ENCODE data around the gene RPP14.

DNA sequence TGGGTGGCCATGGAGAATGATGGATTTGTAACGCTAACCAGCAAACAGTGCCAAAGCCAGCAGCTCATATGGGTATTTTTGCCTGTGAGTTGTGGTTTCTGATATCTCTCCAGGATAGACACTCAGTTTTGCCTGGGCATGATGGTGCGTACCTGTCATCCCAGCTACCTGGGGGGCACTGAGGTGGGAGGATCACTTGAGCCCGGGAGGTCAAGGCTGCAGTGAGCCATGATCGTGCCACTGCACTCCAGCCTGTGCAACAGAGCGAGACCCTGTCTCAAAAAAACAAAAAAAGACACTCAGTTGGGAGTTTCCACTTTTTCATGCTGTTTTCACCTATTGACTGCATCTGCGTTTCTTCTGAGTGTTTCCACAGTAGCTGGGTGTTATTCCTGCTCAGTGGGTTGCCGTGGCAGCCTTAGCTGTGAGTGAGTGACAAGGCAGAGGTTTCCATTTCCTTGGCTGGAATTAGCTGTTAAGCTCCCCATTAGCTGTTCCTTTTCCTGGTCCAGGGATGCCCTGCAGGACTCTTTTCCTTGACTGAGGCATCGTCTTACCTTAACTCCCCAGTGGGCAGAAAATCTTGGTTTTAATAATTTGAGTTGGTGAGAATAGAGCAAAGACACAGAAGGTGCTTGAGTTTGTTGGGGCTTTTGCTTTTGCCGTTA is 14.2 kb upstream of the RPP14 start:
- TF ChIP-seq, protein P1, sequence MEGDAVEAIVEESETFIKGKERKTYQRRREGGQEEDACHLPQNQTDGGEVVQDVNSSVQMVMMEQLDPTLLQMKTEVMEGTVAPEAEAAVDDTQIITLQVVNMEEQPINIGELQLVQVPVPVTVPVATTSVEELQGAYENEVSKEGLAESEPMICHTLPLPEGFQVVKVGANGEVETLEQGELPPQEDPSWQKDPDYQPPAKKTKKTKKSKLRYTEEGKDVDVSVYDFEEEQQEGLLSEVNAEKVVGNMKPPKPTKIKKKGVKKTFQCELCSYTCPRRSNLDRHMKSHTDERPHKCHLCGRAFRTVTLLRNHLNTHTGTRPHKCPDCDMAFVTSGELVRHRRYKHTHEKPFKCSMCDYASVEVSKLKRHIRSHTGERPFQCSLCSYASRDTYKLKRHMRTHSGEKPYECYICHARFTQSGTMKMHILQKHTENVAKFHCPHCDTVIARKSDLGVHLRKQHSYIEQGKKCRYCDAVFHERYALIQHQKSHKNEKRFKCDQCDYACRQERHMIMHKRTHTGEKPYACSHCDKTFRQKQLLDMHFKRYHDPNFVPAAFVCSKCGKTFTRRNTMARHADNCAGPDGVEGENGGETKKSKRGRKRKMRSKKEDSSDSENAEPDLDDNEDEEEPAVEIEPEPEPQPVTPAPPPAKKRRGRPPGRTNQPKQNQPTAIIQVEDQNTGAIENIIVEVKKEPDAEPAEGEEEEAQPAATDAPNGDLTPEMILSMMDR (conservative IDR thresholded peaks at IDR 0.05), result no peak
- no peak for TF ChIP-seq EZH2 (IDR thresholded peaks at IDR 0.05; ENCODE audit: low read depth)

Data from PC-9 (cell line).